WERI-Rb-1 (cell line): ENCODE data around the gene FABP7.

ENCODE experiments used
- DNase-seq: peaks from one replicate; pipeline ENCODE4 v3.0.0-alpha.2; 2020
- H3K27ac ChIP-seq: fragments of 250-450 bp; sonication (Bioruptor Pico); 2 replicates; pipeline ENCODE4 v1.5.1; 2020; ENCODE audit warnings: mild to moderate bottlenecking, moderate library complexity
- H3K27me3 ChIP-seq: fragments of 250-450 bp; sonication (Bioruptor Pico); 2 replicates; pipeline ENCODE4 v1.5.1; 2021; ENCODE audit warnings: mild to moderate bottlenecking, low read depth, moderate library complexity; ENCODE audit not compliant: insufficient read depth, severe bottlenecking
- H3K36me3 ChIP-seq: fragments of 250-450 bp; sonication (Bioruptor Pico); 2 replicates; pipeline ENCODE4 v1.5.1; 2020; ENCODE audit warnings: mild to moderate bottlenecking, moderate library complexity
- H3K4me3 ChIP-seq: 2 replicates; pipeline ENCODE4 v1.5.1; 2011; ENCODE audit warnings: low read depth, mild to moderate bottlenecking, control low read depth, low read length
- H3K9me3 ChIP-seq: fragments of 250-450 bp; sonication (Bioruptor Pico); 2 replicates; pipeline ENCODE4 v1.5.1; 2021; ENCODE audit warnings: mild to moderate bottlenecking, moderate library complexity; ENCODE audit not compliant: severe bottlenecking
- CTCF ChIP-seq: IDR thresholded peaks from 2 replicates; pipeline ENCODE4 v1.5.1; 2011; ENCODE audit warnings: low read depth, mild to moderate bottlenecking, control low read depth, inconsistent platforms, low read length

FABP7 gene

GRCh38 chr6:122799916-122800686 lies 20.6 kb downstream of the FABP7 start:
- Histone ChIP-seq H3K4me3 (no peak overlapping the region), H3K27me3 (no peaks in the 10 kb centered on the region), H3K36me3 (no peaks in the 10 kb centered on the region; the same call in 1 of the 2 replicates), H3K9me3 (no peaks in the 10 kb centered on the region), H3K27ac (no peak overlapping the region)
- TF ChIP-seq CTCF, result no peak
- DNase-seq, result no peak

DNA sequence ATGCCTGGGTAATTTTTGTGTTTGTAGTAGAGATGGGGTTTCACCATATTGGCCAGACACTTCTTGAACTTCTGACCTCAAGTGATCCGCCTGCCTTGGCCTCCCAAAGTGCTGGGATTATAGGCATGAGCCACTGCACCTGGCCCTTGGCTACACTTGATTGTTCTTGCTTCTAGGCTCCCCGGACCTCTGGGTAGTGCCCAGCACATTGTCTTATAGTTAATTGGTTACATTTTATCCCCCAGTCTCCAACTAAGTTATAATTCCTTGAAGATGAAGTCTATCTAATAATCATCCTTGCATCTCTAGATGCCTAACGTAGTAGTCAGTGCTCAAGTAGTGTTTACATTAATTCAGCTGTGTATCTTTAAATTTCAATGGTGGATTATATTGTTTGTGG lies 21.4 kb downstream of the FABP7 start:
- Histone ChIP-seq H3K27ac (no peak overlapping the region), H3K27me3 (no peaks in the 10 kb centered on the region), H3K9me3 (no peaks in the 10 kb centered on the region), H3K36me3 (no peaks in the 10 kb centered on the region; the same call in 1 of the 2 replicates), H3K4me3 (no peak overlapping the region)
- no peak for TF ChIP-seq CTCF
- no peak for DNase-seq

GRCh38 chr6:122801397-122801796 lies 21.9 kb downstream of the FABP7 start:
- no peak for TF ChIP-seq CTCF
- no peak overlapping the region for H3K4me3 ChIP-seq
- H3K36me3 ChIP-seq, result no peaks in the 10 kb centered on the region; the same call in 1 of the 2 replicates
- no peak for DNase-seq
- no peak overlapping the region for H3K27ac ChIP-seq
- H3K27me3 ChIP-seq, result no peaks in the 10 kb centered on the region
- H3K9me3 ChIP-seq, result no peaks in the 10 kb centered on the region

DNA sequence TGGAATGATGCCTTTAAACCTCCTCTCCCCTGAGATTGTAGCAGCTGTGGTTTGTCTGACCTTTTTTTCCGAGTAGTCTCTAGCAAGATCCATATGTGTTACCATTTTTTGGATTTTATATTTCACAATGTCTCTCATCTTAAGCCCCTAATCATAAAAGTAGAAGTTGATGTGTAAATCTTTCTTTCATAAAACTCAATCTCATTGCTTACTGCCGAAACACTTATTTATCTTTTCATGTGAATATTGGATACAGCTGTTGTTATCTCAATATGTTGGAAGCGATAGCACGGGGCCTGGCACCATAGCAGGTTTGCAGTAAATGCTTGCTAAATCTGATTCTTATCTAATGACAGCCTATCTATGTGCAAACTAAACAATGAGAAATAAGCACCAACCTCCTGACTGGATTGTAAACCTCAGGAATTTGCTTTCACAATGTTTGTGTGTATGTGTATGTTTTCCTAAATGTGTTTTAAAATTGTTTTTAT lies 23.7 kb downstream of the FABP7 start:
- TF ChIP-seq CTCF, result no peak
- no peak for DNase-seq
- no peaks in the 10 kb centered on the region for H3K36me3 ChIP-seq
- no peaks in the 10 kb centered on the region for H3K27me3 ChIP-seq
- H3K4me3 ChIP-seq, result no peak overlapping the region
- no peak overlapping the region for H3K27ac ChIP-seq
- H3K9me3 ChIP-seq, result no peaks in the 10 kb centered on the region

DNA sequence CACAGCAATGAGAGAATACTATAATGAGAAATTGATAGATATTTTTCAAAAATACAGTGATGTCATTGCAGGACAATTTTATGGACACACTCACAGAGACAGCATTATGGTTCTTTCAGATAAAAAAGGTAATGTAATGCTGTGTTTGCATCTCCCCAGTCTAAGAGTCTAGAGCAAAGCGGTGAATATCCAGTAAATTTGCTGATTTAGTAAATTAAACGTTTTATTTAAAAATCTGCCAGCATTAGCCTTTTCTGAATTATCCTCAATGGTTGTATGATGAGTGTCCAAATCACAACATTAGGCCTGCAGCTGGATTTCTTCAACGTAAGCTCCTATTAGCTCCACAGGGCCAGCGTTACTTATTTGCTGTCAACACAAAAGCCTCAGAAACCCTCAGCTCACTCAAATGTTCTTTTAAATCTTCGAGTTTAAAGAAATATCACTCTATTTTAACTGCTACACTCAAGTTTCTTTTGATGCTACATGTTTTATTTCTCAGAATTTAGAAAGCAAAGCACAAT lies 25.5 kb downstream of the FABP7 start:
- Histone ChIP-seq H3K27ac (no peak overlapping the region), H3K36me3 (no peaks in the 10 kb centered on the region), H3K9me3 (no peaks in the 10 kb centered on the region), H3K4me3 (no peak overlapping the region), H3K27me3 (no peaks in the 10 kb centered on the region)
- TF ChIP-seq CTCF, result no peak
- no peak for DNase-seq

DNA sequence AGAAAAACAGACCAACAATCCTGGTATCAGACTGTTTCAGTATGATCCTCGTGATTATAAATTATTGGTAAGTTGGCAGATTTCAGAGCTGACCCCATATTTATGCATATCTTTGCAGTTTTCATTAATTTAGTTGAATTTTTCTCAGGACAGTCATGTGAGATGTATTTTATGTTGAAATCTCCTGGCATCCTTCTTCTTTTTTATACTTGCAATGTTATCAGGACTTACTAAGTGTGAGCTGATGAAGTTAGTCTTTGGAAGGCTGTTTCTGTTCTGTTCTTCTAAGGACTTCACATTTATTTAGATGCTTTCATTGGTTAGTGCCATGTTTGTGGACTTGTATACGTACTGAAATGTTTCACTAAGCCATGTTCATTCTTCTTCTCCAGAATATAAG lies 26.8 kb downstream of the FABP7 start:
- Histone ChIP-seq H3K4me3 (no peak overlapping the region), H3K27me3 (no peaks in the 10 kb centered on the region), H3K36me3 (peaks cover 2% of the 10 kb centered on the region; the same call in 1 of the 2 replicates), H3K27ac (no peak overlapping the region), H3K9me3 (no peaks in the 10 kb centered on the region)
- DNase-seq, result no peak
- TF ChIP-seq CTCF, result no peak
